Measurements from ENCODE around the gene KCNN3. TPM values are rescaled to one million over a fixed set of nuclear protein-coding genes. Genes with fewer than 3 reads are reported as not detected.

The KCNN3 gene
- total RNA-seq, 1 donor from 2014 or later: 0.86 TPM

- H3K27me3 Mint-ChIP-seq: peaks cover 74% of the 10 kb centered on the region
- H3K9me3 Mint-ChIP-seq (ENCODE audit: low read depth): no peaks in the 10 kb centered on the region
- H3K4me1 Mint-ChIP-seq (ENCODE audit: low read depth): peaks cover 16% of the 10 kb centered on the region
- DNase-seq (ENCODE audit: low spot score, unreplicated experiment): no peak
- no peak for TF ChIP-seq CTCF (IDR thresholded peaks at IDR 0.05; ENCODE audit: unreplicated experiment)
- no peak overlapping the region for H3K4me3 Mint-ChIP-seq (ENCODE audit: low read depth)
- no peaks in the 10 kb centered on the region for H3K36me3 Mint-ChIP-seq (ENCODE audit: insufficient read depth)
- H3K27ac Mint-ChIP-seq: no peak overlapping the region
These were observed 3.6 kb downstream of the KCNN3 start for GRCh38 chr1:154866257-154867063.

- Mint-ChIP-seq H3K27me3 (peaks cover 72% of the 10 kb centered on the region), H3K36me3 (ENCODE audit: insufficient read depth) (no peaks in the 10 kb centered on the region), H3K4me1 (ENCODE audit: low read depth) (peaks cover 16% of the 10 kb centered on the region), H3K27ac (no peak overlapping the region), H3K4me3 (ENCODE audit: low read depth) (no peak overlapping the region), H3K9me3 (ENCODE audit: low read depth) (no peaks in the 10 kb centered on the region)
- TF ChIP-seq CTCF (IDR thresholded peaks at IDR 0.05; ENCODE audit: unreplicated experiment): no peak
- no peak for DNase-seq (ENCODE audit: low spot score, unreplicated experiment)
These were observed 4.4 kb downstream of the KCNN3 start for GRCh38 chr1:154865442-154866256.

GRCh38 chr1:154864189-154864975 is 5.7 kb downstream of the KCNN3 start:
- Mint-ChIP-seq H3K4me3 (ENCODE audit: low read depth) (no peak overlapping the region), H3K27ac (no peak overlapping the region), H3K9me3 (ENCODE audit: low read depth) (no peaks in the 10 kb centered on the region), H3K4me1 (ENCODE audit: low read depth) (peaks cover 15% of the 10 kb centered on the region), H3K27me3 (peaks cover 68% of the 10 kb centered on the region), H3K36me3 (ENCODE audit: insufficient read depth) (no peaks in the 10 kb centered on the region)
- no peak for DNase-seq (ENCODE audit: low spot score, unreplicated experiment)
- no peak for TF ChIP-seq CTCF (IDR thresholded peaks at IDR 0.05; ENCODE audit: unreplicated experiment)

GRCh38 chr1:154863315-154864174 is 6.5 kb downstream of the KCNN3 start:
- no peak overlapping the region for H3K27ac Mint-ChIP-seq
- TF ChIP-seq CTCF (IDR thresholded peaks at IDR 0.05; ENCODE audit: unreplicated experiment): peak; percentile 73
- H3K4me3 Mint-ChIP-seq (ENCODE audit: low read depth): no peak overlapping the region
- H3K36me3 Mint-ChIP-seq (ENCODE audit: insufficient read depth): no peaks in the 10 kb centered on the region
- peaks cover 60% of the 10 kb centered on the region for H3K27me3 Mint-ChIP-seq
- DNase-seq (ENCODE audit: low spot score, unreplicated experiment): no peak
- peaks cover 15% of the 10 kb centered on the region for H3K4me1 Mint-ChIP-seq (ENCODE audit: low read depth)
- H3K9me3 Mint-ChIP-seq (ENCODE audit: low read depth): no peaks in the 10 kb centered on the region
